Smooth muscle cell (in vitro differentiated cells): ENCODE results near the gene DTNBP1. TPM values are rescaled to one million over a fixed set of nuclear protein-coding genes. Genes with fewer than 3 reads are reported as not detected.

Experiments
- DNase-seq: peaks from one replicate; lab custom pipeline; 2025; ENCODE audit not compliant: unreplicated experiment; lab: John Stamatoyannopoulos, UW
- H2AFZ ChIP-seq: fragments of 200-600 bp; sonication (generic); 2 replicates; pipeline ENCODE4 v1.6.0; 2016; ENCODE audit warnings: antibody characterized with exemption, low read depth, mild to moderate bottlenecking
- H3F3A ChIP-seq: fragments of 200-600 bp; sonication (generic); 2 replicates; pipeline ENCODE4 v1.6.0; 2017; ENCODE audit warnings: antibody characterized with exemption, low read depth
- H3K27ac ChIP-seq: fragments of 200-600 bp; sonication (generic); 2 replicates; pipeline ENCODE4 v1.5.1; 2016; ENCODE audit warnings: low read depth, mild to moderate bottlenecking
- H3K27me3 ChIP-seq: fragments of 200-600 bp; sonication (generic); 2 replicates; pipeline ENCODE4 v1.6.1; 2016; ENCODE audit warnings: low read depth, mild to moderate bottlenecking
- H3K36me3 ChIP-seq: fragments of 200-600 bp; sonication (generic); 2 replicates; pipeline ENCODE4 v1.5.1; 2016; ENCODE audit warnings: low read depth
- H3K4me1 ChIP-seq: fragments of 200-600 bp; sonication (generic); 2 replicates; pipeline ENCODE4 v1.5.1; 2016; ENCODE audit warnings: low read depth
- H3K4me2 ChIP-seq: fragments of 200-600 bp; sonication (generic); 2 replicates; pipeline ENCODE4 v1.6.0; 2016; ENCODE audit warnings: mild to moderate bottlenecking
- H3K4me3 ChIP-seq: fragments of 200-600 bp; sonication (generic); 2 replicates; pipeline ENCODE4 v1.5.1; 2016; ENCODE audit warnings: mild to moderate bottlenecking
- H3K79me2 ChIP-seq: fragments of 200-600 bp; sonication (generic); 2 replicates; pipeline ENCODE4 v1.6.0; 2016; ENCODE audit warnings: low read depth, mild to moderate bottlenecking
- H3K9ac ChIP-seq: fragments of 200-600 bp; sonication (generic); 2 replicates; pipeline ENCODE4 v1.6.0; 2016; ENCODE audit warnings: low read depth
- H3K9me3 ChIP-seq: fragments of 200-600 bp; sonication (generic); replicated peaks from 2 replicates; pipeline ENCODE4 v1.5.1; 2016; ENCODE audit warnings: low read depth
- H4K20me1 ChIP-seq: fragments of 200-600 bp; sonication (generic); 2 replicates; pipeline ENCODE4 v1.6.0; 2016; ENCODE audit warnings: low read depth
- CTCF ChIP-seq: fragments of 200-600 bp; sonication (generic); IDR thresholded peaks from 2 replicates; pipeline ENCODE4 v1.5.1; 2017; ENCODE audit warnings: borderline replicate concordance, mild to moderate bottlenecking, antibody characterized with exemption; ENCODE audit not compliant: insufficient read depth, poor library complexity, severe bottlenecking
- WGBS: methylation state at CpG from one replicate; pipeline ENCODE4 v1.1.7; 2016; ENCODE audit warnings: low lambda C conversion rate; 5-methylcytosine and 5-hydroxymethylcytosine counted together
- polyA plus RNA-seq: library from polyadenylated mRNA; unstranded; fragments of >200 nt; fragmentation: Nextera tagmentation; extraction: Ambion mirVana; gene quantifications from 2 replicates; pipeline ENCODE4 v1.2.1, GENCODE V29; 2016
- total RNA-seq: library from RNA; depleted of rRNA; stranded (reverse); fragments of >200 nt; gene quantifications from 2 replicates; pipeline ENCODE4 v1.2.3, GENCODE V29; 2014

The DTNBP1 gene
- total RNA-seq (13.9 and 24.2 TPM in 2 replicates), polyA plus RNA-seq (11.9 and 14.6 TPM in 2 replicates)

- H3K4me3 ChIP-seq = peak within 1 kb of the TSS; percentile 86
- 1% methylated on average over 78 of the region's 98 CpGs for WGBS
- H3F3A ChIP-seq = no peaks in the 10 kb centered on the region
- H3K4me2 ChIP-seq = peak within 1 kb of the TSS; percentile 97
- H3K9ac ChIP-seq = peak within 1 kb of the TSS; percentile 49
- no peaks in the 10 kb centered on the region for H3K79me2 ChIP-seq
- no peaks in the 10 kb centered on the region for H3K9me3 ChIP-seq
- DNase-seq = peak; percentile 43
- H3K27me3 ChIP-seq = no peaks in the 10 kb centered on the region
- peaks cover 18% of the 10 kb centered on the region for H3K4me1 ChIP-seq
- H3K27ac ChIP-seq = no peak within 1 kb of the TSS
- peak within 1 kb of the TSS; percentile 97 for H2AFZ ChIP-seq
- H3K36me3 ChIP-seq = no peaks in the 10 kb centered on the region
- TF ChIP-seq CTCF = no peak
- no peaks in the 10 kb centered on the region for H4K20me1 ChIP-seq
Measured at GRCh38 chr6:15662326-15663129, at the start of gene DTNBP1. TSS of gene DTNBP1 (minus strand) at chr6:15663028. CDS start at chr6:15662869, 159 bp downstream.

- H3K27ac ChIP-seq = no peak overlapping the region
- no peaks in the 10 kb centered on the region for H3K79me2 ChIP-seq
- 95% methylated on average over 2 of the region's 2 CpGs for WGBS
- H4K20me1 ChIP-seq = no peaks in the 10 kb centered on the region
- no peak overlapping the region for H2AFZ ChIP-seq
- no peaks in the 10 kb centered on the region for H3F3A ChIP-seq
- H3K9ac ChIP-seq = no peak overlapping the region
- no peak overlapping the region for H3K4me3 ChIP-seq
- no peaks in the 10 kb centered on the region for H3K36me3 ChIP-seq
- H3K27me3 ChIP-seq = no peaks in the 10 kb centered on the region
- no peak for DNase-seq
- H3K9me3 ChIP-seq = no peaks in the 10 kb centered on the region
- H3K4me2 ChIP-seq = no peak overlapping the region
- H3K4me1 ChIP-seq = no peaks in the 10 kb centered on the region
- no peak for TF ChIP-seq CTCF
Measured at GRCh38 chr6:15709651-15710269, 46.9 kb upstream of the DTNBP1 start.

GRCh38 chr6:15708231-15708630 lies 45.4 kb upstream of the DTNBP1 start:
- Histone ChIP-seq H2AFZ (no peak overlapping the region), H3K4me1 (no peaks in the 10 kb centered on the region), H3K79me2 (no peaks in the 10 kb centered on the region), H3K27ac (no peak overlapping the region), H3K9me3 (no peaks in the 10 kb centered on the region), H3K9ac (no peak overlapping the region), H4K20me1 (no peaks in the 10 kb centered on the region), H3F3A (no peaks in the 10 kb centered on the region), H3K4me3 (no peak overlapping the region), H3K27me3 (no peaks in the 10 kb centered on the region), H3K36me3 (no peaks in the 10 kb centered on the region), H3K4me2 (no peak overlapping the region)
- TF ChIP-seq CTCF = no peak
- 70% methylated on average over 5 of the region's 5 CpGs for WGBS
- DNase-seq = no peak
